CD4-positive, alpha-beta T cell treated with Interleukin-15 for 1 hour (primary cell): Measurements from ENCODE around the gene BMPR1A.
"Not testable (repeated sequence)": the region's sequence is repeated elsewhere in the genome, so short reads cannot be mapped to it uniquely, and the experiment has no call there.

Experiments
- DNase-seq: peaks from one replicate; pipeline ENCODE4 v3.0.0-alpha.2; 2020

The BMPR1A gene

DNA sequence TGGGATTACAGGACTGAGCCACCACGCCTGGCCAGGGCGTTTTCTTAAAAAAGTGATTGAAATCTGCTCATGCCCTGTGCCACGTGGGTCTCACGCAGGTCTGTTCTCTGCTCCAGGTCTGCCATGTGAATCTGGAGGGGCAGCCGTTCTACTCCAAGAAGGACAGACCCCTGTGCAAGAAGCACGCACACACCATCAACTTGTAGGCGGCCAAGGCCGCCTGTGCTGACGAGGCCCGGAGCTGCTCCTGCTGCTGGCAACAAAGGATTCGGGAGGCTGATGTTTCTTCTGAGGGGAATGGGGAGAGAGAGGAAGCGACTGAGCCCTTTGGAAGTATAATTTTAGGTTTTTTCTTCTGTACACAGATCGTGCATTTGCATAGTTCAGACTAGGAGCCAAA is 23.6 kb upstream of the BMPR1A start:
- no peak for DNase-seq

DNA sequence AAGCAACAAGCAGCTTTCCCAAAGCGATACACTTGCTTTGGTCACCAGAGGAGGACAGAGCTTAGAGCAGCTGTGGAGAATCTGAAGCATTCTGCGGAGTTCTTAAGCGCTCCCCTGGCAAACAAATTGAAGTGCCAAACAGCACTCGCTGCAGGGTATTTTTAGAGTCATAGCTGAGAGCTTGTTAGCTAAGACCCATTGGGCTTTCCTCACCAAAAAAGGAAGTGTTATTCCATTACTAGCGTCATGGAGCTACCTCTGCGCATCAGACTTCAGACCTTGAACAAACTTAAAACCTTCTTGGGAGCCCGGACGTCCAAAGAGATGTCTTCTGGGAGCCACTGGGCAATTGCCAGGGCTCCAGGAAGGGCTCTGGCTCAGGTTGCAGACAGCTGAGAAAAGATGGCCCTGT is 23.2 kb upstream of the BMPR1A start:
- DNase-seq, result no peak

DNA sequence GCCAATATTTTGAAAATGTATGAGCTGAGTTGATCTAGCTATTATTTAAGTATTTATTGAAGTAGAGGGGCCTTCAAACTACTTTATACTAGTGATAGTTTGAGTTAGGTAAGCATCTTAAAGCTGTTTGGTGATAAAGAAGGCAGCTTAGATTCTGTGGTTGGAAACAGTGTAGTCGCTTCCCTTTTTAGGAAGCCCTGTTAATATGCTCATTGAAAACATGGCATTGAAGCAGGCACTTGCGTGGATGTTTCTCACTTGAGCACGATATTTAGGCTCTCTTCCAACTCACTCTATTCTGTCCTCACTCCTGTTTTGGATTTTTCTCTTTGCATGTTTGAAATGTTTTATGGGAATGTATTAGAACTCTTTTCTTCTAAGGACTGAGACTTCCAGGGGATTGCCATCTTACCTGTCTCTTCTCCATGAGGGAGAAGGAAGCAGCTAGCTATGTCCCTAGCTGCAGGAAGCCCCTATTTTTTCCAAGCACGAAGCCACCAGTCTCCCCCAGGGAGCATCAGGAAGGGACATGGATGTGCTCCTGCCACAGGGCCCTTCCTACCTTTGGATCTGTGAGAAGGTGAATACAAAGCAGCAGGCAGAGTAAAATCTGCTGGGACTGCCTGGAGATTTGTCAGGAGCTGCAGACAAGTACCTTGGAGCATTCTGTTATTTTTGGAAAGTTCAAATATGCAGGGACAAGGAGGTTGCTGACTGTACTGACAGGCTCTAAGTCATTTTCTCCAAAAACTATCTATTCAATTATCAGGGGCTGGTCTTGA is 22.0 kb upstream of the BMPR1A start:
- DNase-seq, result no peak

DNA sequence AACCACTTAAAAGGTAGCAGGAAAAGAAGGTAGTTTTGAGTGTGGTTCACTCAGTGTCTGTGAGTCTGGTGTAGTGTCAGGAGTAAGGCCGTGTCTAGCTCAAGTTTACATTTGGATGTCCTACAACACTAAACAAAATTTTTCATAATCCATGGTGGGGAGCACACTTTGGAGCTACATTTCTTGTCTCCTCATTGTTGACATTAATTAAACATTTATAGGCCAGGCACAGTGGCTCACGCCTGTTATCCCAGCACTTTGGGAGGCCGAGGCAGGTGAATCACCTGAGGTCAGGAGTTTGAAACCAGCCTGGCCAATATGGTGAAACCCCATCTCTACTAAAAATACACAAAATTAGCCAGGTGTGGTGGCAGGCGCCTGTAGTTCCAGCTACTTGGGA is 21.1 kb upstream of the BMPR1A start:
- DNase-seq, result not testable (repeated sequence)

DNA sequence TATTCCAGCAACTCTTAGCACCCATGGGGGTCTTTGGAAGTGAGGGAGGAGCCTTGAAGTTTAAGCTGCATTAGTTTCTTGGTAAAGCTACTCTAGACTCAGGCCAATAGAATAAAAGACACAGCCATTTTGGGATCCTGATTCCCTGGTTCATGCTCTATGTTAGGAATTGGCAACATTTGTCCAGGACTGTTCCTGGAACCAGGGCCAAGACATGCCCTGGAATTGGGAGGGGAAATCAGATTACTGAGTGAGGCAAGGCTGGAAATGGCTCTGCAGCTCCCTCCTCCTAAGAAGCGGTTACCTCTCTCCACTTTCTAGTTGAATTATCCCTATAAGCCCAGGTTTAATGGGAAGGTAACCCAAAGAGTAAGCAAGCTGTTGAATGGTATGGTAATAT is 14.2 kb upstream of the BMPR1A start:
- DNase-seq, result no peak

DNA sequence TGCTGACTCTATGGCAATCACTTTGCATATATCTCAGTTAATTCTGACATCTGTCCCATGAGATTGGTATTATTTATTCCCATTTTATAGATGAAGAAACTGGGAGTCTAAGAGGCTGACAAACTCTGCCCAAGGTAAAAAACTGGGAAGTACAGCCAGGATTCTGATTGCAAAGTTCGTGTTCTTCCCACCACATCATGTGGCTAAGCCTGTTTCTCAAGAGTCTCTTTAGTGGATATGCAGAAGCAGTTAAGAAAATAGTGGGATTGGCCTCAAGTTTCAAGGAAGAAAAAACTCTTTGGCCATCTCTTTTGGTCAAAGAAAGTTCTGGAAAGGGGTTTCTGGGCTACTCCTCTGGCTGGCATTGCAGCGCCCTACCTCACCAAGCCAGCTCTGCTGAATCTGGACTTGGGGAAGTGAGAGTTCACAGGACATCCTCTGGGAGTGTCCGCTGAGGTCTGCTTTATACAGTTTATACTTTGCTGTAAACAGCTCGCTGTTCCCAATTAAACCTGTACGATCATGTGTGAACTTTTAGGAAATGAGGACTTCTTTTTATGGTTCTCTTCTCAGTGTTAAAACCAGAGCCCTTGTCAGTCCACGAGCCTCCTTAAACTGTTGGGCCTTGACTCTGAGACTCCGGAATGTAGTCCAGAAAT is 12.2 kb upstream of the BMPR1A start:
- DNase-seq, result no peak

DNA sequence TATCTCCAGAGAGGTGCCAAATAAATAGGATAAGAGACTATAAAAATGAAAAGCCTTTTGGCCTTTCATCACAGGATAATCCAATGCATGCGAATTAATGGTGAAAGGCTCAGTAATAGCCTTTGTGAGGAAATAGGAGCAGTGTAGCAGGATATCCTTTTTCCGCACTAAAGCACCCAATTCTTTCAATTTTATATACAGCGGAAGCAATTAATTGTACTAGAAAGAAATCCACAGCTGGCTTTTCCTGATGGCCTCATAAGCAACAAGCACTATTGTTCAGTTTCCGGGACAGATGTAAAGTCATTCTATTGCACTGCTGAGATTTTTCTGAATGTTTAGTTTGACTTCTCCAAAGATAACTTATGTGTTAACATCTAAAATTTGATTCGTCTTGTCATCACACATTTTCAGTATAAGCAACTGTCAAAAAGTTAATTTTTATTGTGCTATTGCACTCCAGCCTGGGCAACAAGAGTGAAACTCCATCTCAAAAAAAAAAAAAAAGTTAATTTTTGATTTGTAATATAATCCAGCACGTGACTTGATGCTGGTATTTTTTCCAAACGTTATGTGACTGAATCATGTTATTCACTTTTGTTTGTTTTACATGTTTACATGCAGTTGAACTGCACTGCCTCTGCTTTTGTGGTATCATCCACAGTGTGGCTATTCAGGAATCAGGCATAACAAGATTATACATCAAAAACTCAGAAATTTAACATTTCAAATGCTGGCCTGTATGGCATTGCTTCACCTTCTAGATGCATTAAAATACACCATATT is 8.4 kb upstream of the BMPR1A start:
- DNase-seq, result no peak

DNA sequence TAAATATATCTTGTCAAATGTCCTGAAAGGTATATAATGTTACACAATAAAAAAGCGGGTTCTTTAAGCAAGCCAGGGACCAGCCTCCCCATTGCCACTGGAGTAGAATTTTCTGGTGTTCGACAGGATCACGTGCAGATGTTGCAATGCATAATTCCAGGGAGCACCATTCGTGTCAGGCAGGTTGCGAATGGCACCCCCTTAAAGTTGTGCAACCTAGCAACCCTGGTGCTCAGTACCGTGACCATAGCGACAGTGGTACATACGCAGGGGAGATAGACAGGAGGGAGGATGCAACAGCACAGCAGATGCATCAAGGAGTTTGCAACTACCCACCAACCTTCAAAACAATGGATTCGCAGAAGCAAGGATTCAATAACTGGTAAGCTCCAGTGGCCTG is 6.6 kb upstream of the BMPR1A start:
- DNase-seq, result no peak

DNA sequence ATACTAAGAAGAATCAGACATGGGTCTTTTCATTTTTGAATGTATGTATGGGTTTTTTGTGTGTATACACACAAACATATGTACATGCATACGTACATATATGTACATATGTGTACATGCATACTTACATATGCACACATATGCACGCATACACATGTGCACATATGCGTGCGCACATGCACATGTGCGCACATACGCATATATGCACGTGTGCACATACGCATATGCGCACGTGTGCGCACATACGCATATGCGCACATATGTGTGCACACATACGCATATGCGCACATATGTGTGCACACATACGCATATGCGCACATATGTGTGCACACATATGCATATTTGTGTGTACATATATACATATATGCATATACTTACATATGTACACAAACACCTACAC is 4.9 kb upstream of the BMPR1A start:
- DNase-seq, result no peak

DNA sequence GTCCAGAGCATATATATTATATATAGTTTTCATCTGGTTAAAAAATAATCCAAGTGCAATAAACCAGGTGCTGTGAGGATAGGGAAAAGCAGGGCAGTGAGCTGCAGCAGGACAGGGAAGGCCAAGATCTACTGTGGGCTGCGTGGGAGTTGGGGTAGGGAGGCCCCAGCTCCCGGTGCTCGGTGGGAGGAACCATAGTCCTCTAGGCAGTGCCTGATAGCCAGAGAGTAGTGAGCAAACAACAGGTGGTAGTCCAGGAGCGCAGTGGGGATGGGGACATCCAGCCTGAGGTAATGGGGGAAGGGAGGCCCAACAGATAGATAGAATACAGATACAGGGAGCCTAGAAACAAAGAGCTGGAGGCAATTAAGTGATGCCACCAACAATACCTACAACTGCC is 4.1 kb upstream of the BMPR1A start:
- DNase-seq, result no peak

DNA sequence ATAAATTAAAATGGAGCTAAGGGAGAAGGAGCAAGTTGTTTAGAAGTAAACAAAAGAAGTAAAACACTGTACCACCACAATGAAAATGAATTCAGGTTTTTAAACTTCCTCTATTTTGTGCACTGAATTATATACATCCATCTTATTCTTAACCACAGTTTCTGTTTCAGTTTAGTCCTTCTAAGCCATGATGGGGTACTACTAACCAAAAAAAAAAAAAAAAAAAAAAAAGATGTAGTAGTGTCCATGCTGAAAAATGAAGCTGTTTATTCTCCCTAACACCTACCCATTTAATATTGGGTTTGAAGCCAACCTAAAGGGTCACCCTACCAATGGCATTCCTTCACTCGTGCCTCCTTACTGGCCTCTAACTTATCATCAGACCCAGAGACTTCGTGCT is 3.4 kb upstream of the BMPR1A start:
- no peak for DNase-seq

DNA sequence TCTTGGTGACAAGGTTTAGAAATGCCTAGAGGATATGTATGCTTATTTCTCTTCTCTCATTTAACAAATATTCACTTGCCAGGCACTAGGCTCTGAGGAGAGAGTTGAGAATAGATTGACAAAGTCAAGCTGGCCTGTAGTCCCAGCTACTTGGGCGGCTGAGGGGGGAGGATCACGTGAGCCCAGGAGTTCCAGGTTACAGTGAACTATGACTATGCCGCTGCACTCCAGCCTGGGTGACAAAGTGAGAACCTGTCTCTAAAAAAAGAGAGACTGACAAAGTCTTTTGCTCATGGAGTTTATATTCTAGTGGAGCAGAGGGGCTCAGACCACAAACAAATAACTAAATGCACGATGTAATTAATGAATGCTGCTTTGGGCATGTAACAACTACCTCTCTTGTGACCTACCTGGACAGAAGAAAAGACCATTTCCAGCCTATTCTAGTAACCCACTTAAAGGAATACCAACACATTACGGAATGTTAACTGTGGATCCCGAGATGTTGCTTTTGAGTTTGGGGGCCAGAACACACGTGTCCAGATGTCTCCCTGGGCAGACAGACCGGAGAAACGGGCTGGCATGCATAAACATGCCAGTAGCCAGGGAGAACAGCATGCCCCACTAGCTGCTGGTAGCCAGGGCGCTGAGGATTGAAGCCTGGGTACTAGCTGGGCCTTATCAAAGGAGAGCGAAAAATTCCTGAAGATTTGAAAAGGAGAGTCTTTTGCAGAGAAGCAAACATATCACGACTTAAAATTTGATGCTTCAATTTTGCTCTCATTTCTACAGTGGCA is 2.6 kb upstream of the BMPR1A start:
- DNase-seq, result no peak

DNA sequence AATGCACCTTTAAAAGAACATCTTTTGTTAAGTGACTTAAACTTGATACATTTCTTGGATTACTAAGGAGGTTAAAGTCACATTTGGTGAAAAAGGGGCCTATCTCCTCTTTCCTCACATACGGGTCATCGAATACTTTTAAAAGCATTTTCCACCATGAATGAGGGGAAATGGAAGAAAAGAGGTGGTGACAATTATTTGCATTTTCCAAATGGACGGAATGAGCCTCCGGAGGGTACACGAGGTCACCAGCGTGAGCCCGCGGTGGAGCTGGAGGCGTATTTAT is 1.0 kb upstream of the BMPR1A start:
- no peak for DNase-seq

DNA sequence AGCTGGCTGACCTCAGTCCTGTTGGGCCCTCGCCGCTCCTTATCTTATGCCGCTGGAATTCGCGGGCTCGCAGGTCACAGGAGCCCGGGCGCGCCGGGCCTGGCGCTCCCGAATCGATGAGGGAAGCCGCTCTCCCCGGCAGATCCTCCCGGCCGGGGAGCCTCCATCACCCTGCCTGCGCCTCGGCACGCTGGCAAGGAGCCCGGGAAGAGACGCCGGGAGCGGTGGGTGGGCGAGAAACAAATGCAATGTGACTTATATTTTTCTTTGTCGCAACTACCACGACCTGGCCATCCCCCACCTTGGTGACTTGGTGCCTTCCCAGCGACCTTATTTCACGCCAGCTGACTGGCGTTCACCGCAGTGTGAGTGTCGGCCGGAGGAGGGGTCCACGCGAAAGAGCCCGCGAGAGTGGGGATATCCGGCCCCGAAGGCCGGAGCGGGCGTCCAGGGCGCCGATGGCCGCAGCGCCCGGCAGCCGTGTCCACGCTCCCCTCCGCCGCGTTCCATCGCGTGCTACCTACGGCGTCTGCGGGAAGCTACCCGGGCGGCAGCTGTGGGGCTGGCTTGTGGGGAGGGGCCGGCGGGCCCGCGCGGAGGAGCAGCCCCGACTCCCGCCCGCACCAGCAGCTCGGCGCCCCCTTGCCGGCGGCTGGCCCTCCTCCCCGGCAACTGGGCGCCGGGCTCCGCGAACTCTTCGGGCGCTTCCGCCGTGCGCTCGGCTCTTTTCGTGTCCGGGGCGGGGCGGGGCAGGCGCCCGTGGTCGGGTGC is 494 bp upstream of the BMPR1A start:
- peak; percentile 84 for DNase-seq

DNA sequence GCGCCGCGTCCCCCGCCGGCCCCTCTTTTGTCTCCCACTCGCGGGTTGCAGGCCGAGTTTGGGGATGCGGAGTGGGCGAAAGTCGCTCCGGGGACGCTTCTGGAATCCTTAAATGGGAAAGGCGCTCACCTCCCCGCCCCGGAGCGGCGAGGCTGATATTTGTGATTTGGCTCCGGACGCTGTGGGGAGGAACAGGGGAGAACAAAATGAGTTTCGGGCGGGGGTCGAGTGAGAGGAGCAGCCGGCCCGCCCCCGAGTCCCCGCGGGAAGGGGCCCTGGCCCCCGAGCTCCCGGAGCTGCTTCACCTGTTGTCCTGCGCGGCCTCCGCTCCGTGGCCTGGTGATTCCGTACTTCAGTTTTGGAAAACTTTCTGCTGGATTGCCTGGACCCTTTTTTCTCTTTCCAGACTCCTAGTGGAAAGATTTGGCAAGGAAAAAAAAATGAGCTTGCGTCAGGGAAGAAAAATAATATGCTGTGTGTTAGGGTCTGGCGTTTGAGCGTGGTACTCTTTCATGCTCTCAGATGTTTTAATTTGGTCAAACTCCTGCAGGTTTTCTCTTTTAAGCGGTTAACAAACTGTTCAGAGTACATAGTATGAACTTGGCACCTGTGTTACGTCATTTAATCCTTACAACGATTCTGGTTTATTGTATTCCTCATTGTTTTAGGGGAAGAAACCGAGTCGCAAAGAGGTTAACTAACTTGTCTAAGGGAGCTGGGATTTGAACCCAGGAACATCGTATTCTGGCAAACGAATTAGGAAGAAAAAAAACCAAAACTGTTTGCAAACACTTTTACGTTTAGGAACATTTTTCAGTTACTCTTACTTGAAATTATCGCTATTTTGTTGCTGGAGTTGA is 924 bp downstream of the BMPR1A start:
- no peak for DNase-seq

DNA sequence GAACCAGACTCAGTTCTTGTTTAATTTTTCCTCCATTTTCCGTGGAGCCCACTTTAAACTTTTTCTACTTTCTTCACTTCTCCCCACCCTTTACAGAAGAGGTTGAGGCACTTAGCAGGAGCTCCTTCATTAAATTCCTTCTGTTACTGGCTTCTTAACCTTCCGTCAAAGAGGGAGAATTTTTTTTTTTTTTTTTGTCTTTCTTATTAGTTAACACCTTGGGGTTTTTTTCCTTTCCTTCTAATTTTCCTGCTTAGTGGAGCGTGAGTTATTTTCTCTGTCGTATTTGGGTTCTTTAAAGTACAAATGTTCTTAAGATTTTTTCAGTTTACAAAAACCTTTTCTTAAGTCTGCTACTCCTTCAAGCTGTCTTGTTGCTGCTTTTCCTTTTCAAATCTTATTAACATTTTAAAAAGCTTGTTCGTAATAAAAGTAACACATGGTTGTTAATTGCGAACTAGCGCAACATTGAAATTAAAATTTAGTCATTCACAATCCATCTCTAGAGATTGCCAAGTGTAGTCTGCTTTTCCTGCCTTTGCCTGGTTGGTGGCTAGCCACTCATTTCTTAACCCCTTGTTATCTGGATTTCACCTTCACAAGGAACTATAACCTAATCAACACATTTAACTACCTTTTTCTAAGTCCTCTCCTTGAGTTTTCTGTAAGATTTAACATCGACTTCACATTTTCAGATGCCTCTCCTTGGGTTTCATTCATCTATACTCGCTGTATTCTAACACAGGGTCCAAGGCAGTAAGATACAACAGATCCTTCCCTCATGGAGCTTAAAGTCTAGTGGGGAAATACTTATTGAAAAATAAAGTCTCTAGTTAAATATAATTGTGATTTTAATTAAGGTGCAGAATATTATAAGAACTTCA is 2.0 kb downstream of the BMPR1A start:
- DNase-seq, result no peak

DNA sequence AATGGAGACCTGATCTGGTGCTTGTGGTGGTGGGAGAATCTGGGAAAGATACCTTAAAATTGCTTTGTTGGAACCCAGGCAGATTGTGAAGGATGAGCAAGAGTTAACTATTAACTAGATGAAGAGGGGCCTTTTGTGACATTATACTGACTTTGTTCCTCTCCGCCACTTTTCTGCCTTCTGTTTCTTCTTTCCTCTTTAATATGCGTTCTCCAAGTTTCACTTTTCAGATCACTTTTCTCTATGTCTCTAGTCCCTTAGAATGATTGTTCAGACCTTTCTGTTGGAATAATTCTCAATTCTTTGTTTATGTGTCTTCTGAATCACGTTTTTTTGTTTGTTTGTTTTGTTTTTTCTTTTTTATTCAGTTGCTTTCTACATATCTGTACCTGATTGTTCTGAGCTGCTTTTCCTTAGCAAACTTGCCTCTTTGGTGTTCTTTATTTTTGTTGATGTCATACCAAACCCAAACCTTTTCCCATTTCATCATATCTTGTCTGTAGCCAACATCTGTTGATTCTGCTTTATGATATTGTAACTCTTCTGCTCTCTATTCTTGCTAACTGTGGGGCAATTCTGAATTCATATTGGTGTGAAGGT is 2.8 kb downstream of the BMPR1A start:
- DNase-seq, result no peak

DNA sequence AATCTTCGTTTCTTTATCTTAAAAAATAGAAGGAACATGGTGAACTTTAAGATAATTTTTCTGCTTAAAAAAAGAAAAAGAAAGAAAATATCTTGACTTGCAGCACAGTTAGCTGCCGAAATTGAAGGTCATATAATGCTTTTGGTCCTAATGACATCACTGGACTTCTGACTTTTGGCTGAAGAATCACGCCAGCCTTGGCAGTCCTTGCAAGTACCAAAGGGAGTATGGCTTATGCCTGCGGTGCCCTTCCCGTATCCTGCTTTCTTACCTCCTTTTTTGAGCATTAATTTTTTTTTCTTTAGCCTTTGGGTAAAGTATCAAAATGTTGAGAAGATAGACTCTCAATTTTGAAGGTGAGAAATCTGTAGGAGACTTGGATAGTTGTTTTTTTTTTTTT is 7.0 kb downstream of the BMPR1A start:
- no peak for DNase-seq

DNA sequence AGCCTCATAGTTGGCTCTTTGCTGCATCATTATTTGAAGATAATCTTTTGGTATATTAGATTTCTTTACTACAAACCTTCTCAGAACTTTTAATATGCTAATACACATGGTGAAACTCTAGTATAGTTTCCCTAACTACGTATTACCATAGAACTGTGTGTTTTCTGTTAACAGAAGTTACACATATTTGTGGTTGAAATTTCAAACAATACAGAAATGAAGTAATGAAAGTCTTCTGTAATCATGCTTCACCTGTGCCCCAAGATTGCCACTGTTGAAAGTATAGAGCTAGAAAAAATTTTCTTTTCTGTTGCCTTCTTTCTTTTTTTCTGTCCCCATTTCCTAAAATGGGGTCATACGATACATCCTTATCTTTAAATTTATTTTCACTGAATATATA is 9.1 kb downstream of the BMPR1A start:
- DNase-seq, result no peak

DNA sequence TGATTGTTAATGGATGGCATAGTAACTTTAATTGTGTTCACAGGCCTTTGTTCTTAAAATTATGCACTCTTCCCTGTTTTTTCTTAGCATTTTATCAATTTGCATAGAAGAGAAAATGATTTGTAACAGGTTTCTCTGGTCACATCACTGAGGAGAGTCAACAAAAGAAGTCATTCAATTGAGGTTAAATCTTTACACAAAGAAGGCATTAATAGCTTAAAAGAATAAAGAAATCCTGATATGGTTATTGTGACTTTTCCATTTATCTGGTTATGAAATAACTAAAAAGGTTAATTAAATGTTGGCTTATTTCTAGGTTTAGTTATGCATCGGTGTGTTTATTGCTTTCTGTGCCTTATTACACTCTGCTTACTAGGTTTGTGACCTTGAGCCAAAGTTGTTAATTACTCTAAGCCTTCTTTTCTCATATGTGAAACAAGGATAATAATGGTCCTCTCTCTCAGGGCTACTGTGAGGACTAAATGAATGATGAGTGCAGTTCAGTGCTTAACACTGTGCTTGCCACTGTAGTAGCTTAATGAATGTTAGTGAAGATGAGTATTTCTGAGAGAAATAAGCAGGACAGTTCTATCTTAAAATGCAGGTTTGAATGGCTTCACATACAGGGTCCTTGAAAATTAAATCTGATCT is 12.1 kb downstream of the BMPR1A start:
- DNase-seq, result no peak
